Measurements from ENCODE around the gene THUMPD1. TPM values are rescaled to one million over a fixed set of nuclear protein-coding genes. Genes with fewer than 3 reads are reported as not detected.

THUMPD1 gene
- total RNA-seq, 4 donors from 2014 or later = 23.1 to 68.8 (median 49.1) TPM

GRCh38 chr16:20774703-20775362 lies 33.2 kb upstream of the THUMPD1 start:
- H3K4me1 ChIP-seq = no peaks in the 10 kb centered on the region
- H3K9me3 ChIP-seq = no peaks in the 10 kb centered on the region
- H3K4me3 ChIP-seq = no peak overlapping the region
- no peak for TF ChIP-seq POLR2A (IDR thresholded peaks at IDR 0.05)
- TF ChIP-seq, protein P1, sequence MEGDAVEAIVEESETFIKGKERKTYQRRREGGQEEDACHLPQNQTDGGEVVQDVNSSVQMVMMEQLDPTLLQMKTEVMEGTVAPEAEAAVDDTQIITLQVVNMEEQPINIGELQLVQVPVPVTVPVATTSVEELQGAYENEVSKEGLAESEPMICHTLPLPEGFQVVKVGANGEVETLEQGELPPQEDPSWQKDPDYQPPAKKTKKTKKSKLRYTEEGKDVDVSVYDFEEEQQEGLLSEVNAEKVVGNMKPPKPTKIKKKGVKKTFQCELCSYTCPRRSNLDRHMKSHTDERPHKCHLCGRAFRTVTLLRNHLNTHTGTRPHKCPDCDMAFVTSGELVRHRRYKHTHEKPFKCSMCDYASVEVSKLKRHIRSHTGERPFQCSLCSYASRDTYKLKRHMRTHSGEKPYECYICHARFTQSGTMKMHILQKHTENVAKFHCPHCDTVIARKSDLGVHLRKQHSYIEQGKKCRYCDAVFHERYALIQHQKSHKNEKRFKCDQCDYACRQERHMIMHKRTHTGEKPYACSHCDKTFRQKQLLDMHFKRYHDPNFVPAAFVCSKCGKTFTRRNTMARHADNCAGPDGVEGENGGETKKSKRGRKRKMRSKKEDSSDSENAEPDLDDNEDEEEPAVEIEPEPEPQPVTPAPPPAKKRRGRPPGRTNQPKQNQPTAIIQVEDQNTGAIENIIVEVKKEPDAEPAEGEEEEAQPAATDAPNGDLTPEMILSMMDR (IDR thresholded peaks at IDR 0.05) = peak in 4 of 6 experiments; percentile 50 to 60 (median 54)
- peak; percentile 42 to 79 (median 72) for DNase-seq
- no peaks in the 10 kb centered on the region for H3K27me3 ChIP-seq
- H3K27ac ChIP-seq = no peak overlapping the region
- H3K36me3 ChIP-seq = peaks cover 0 to 9% (median 0%) of the 10 kb centered on the region in 3 donors

DNA sequence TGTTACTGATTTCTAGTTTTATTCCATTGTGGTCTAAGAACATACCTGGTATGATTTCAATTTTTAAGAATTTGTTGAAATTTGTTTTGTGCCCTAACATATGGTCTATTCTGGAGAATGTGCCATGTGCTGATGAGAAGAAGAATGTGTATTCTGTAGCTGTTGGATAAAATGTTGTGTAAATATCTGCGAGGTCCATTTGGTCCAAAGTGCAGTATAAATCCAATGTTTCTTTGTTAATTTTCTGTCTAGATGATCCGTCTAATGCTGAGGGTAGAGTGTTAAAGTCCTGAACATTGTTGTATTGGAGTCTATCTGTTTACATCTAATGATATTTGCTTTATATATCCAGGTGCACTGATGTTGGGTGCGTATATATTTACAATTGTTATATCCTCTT lies 32.1 kb upstream of the THUMPD1 start:
- no peak for DNase-seq
- Histone ChIP-seq H3K36me3 (peaks cover 0 to 2% (median 0%) of the 10 kb centered on the region in 3 donors), H3K27ac (no peak overlapping the region), H3K27me3 (no peaks in the 10 kb centered on the region), H3K9me3 (no peaks in the 10 kb centered on the region), H3K4me3 (no peak overlapping the region), H3K4me1 (no peaks in the 10 kb centered on the region)
- TF ChIP-seq, protein P1 (IDR thresholded peaks at IDR 0.05) = no peak
- TF ChIP-seq POLR2A (IDR thresholded peaks at IDR 0.05) = no peak

DNA sequence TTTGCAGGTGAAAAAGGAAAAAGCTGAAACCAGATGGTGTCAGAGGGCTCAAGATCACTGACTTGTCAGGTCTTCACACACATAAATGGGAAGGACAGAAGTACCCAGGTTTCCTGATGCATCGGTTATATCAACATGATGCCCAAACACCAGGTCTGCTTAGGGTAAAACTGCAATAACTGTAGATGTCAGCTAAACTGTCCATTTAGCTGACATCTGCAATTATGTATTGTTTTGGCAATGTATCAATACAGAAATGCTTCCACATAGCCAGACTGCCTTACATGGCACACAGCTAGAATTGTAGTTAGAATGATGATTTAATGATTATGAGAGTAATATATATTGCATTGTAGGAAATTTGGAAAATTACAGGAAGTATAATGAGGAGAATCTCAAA lies 27.2 kb upstream of the THUMPD1 start:
- no peak for DNase-seq
- Histone ChIP-seq H3K36me3 (no peaks in the 10 kb centered on the region), H3K27ac (no peak overlapping the region), H3K9me3 (no peaks in the 10 kb centered on the region), H3K4me1 (peaks cover 0 to 11% (median 0%) of the 10 kb centered on the region in 4 donors), H3K4me3 (no peak overlapping the region), H3K27me3 (no peaks in the 10 kb centered on the region)
- TF ChIP-seq, protein P1 (IDR thresholded peaks at IDR 0.05) = no peak
- TF ChIP-seq POLR2A (IDR thresholded peaks at IDR 0.05) = no peak

- Histone ChIP-seq H3K27me3 (no peaks in the 10 kb centered on the region), H3K36me3 (no peaks in the 10 kb centered on the region), H3K4me1 (peaks cover 0 to 12% (median under 1%) of the 10 kb centered on the region in 4 donors), H3K9me3 (no peaks in the 10 kb centered on the region), H3K4me3 (no peak overlapping the region), H3K27ac (no peak overlapping the region)
- no peak for TF ChIP-seq POLR2A (IDR thresholded peaks at IDR 0.05)
- no peak for DNase-seq
These were observed 26.5 kb upstream of the THUMPD1 start for GRCh38 chr16:20768121-20768520.

DNA sequence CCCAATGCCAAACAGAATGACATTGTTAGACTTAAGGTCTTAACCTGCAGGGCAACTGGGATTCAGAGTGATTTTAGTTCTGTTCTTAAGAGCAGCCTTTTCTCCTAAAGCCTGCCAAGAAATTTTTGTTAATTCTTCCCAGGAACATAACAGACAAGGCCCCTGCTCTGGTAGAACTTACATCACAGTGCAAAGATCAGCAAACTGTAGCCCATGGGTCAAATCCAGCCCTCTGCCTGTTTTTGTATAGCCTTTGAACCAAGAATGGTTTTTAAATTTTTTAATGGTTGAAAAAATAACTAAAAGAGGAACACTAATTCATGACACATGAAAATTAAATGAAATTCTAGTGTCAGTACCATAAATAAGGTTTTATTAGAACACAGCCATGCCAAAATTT lies 26.0 kb upstream of the THUMPD1 start:
- DNase-seq = no peak
- Histone ChIP-seq H3K27ac (no peak overlapping the region), H3K4me3 (no peak overlapping the region), H3K9me3 (no peaks in the 10 kb centered on the region), H3K4me1 (peaks cover 0 to 16% (median 2%) of the 10 kb centered on the region in 4 donors), H3K36me3 (no peaks in the 10 kb centered on the region), H3K27me3 (no peaks in the 10 kb centered on the region)
- TF ChIP-seq, protein P1 (IDR thresholded peaks at IDR 0.05) = no peak
- no peak for TF ChIP-seq POLR2A (IDR thresholded peaks at IDR 0.05)

- TF ChIP-seq POLR2A (IDR thresholded peaks at IDR 0.05) = no peak
- TF ChIP-seq, protein P1 (IDR thresholded peaks at IDR 0.05) = no peak
- Histone ChIP-seq H3K36me3 (no peaks in the 10 kb centered on the region), H3K27ac (no peak overlapping the region), H3K27me3 (no peaks in the 10 kb centered on the region), H3K4me1 (peaks cover 0 to 16% (median 2%) of the 10 kb centered on the region in 4 donors), H3K9me3 (no peaks in the 10 kb centered on the region), H3K4me3 (no peak overlapping the region)
- no peak for DNase-seq
These were observed 24.7 kb upstream of the THUMPD1 start for GRCh38 chr16:20766294-20766693.

Measured in Peyer's patch (tissue), 4 donors.